Endothelial cell of umbilical vein (primary cell): Measurements from ENCODE around the gene DYRK1A.

Source experiments
- CTCF ChIP-seq, 2 donors: IDR thresholded peaks; 1 replicate in 1 of 2; 2 replicates in 1 of 2; pipeline ENCODE4 v1.5.1; 2011; ENCODE audit warnings: low read length in 2 of 2, mild to moderate bottlenecking in 2 of 2, moderate library complexity in 2 of 2, control low read depth in 1 of 2, inconsistent platforms in 1 of 2, low read depth in 1 of 2; ENCODE audit not compliant: insufficient read depth in 1 of 2; ENCODE audit errors: extremely low read depth in 1 of 2
- EZH2 ChIP-seq: IDR thresholded peaks from 2 replicates; pipeline ENCODE4 v1.6.1; 2012; ENCODE audit warnings: borderline replicate concordance, low read depth, mild to moderate bottlenecking, moderate library complexity, low read length, inconsistent platforms; ENCODE audit not compliant: severe bottlenecking
- MAX ChIP-seq: IDR thresholded peaks from 2 replicates; pipeline ENCODE4 v1.6.1; 2011; ENCODE audit not compliant: insufficient read depth, insufficient read length
- POLR2A ChIP-seq: IDR thresholded peaks from 2 replicates; pipeline ENCODE4 v1.6.1; 2012; ENCODE audit warnings: low read depth, mild to moderate bottlenecking, control low read depth, low read length
- POLR2AphosphoS5 ChIP-seq: IDR thresholded peaks from 2 replicates; pipeline ENCODE4 v1.6.1; 2012; ENCODE audit warnings: low read depth, mild to moderate bottlenecking, control low read depth, low read length, moderate library complexity; ENCODE audit not compliant: insufficient read depth

GRCh38 chr21:37463083-37463801 is 96.7 kb downstream of the DYRK1A start:
- TF ChIP-seq EZH2 = no peak
- peak; percentile 44 to 61 for TF ChIP-seq CTCF (IDR thresholded peaks at IDR 0.05; ENCODE audit: extremely low read depth in 1 of 2, insufficient read depth in 1 of 2, low read depth in 1 of 2, low read length in 2 of 2)
- TF ChIP-seq MAX = peak; percentile 47
- TF ChIP-seq POLR2AphosphoS5 = no peak
- no peak for TF ChIP-seq POLR2A
